Endothelial cell (in vitro differentiated cells): ENCODE data around the gene CFC1. TPM values are rescaled to one million over a fixed set of nuclear protein-coding genes. Genes with fewer than 3 reads are reported as not detected.
"Not testable (repeated sequence)": the region's sequence is repeated elsewhere in the genome, so short reads cannot be mapped to it uniquely, and the experiment has no call there.

Experiments used
- DNase-seq: peaks from one replicate; pipeline ENCODE4 v3.0.0; 2021; ENCODE audit warnings: low spot score
- H3K27ac Mint-ChIP-seq: one replicate; pipeline ENCODE4 v1.8.0; 2021; ENCODE audit warnings: mixed read lengths, inconsistent platforms; ENCODE audit not compliant: unreplicated experiment
- H3K27me3 Mint-ChIP-seq: one replicate; pipeline ENCODE4 v1.8.0; 2021; ENCODE audit warnings: mild to moderate bottlenecking, moderate library complexity, mixed read lengths, inconsistent platforms; ENCODE audit not compliant: unreplicated experiment
- H3K36me3 Mint-ChIP-seq: one replicate; pipeline ENCODE4 v1.8.0; 2021; ENCODE audit warnings: mild to moderate bottlenecking, low read depth, mixed read lengths, inconsistent platforms; ENCODE audit not compliant: unreplicated experiment
- H3K4me1 Mint-ChIP-seq: one replicate; pipeline ENCODE4 v1.8.0; 2021; ENCODE audit warnings: mild to moderate bottlenecking, mixed read lengths, inconsistent platforms; ENCODE audit not compliant: unreplicated experiment
- H3K4me3 Mint-ChIP-seq: one replicate; pipeline ENCODE4 v1.8.0; 2021; ENCODE audit warnings: mild to moderate bottlenecking, mixed read lengths, inconsistent platforms; ENCODE audit not compliant: unreplicated experiment
- H3K9me3 Mint-ChIP-seq: one replicate; pipeline ENCODE4 v1.8.0; 2021; ENCODE audit warnings: mixed read lengths, inconsistent platforms; ENCODE audit not compliant: unreplicated experiment
- total RNA-seq: library from RNA; stranded (reverse); fragmentation: NEBNext Ultra II Directional; extraction: Animal tissue kit (Norgen Biotek cat#: 25700); gene quantifications from one replicate; pipeline ENCODE4 v1.2.1, GENCODE V29; 2021; ENCODE audit not compliant: unreplicated experiment

Gene CFC1
- total RNA-seq, 1 donor from 2014 or later, result 1.2 TPM

GRCh38 chr2:130597994-130598393 is 1.4 kb downstream of the CFC1 start:
- not testable (repeated sequence) for H3K27ac Mint-ChIP-seq, H3K9me3 Mint-ChIP-seq, DNase-seq

GRCh38 chr2:130596757-130597156 is 2.6 kb downstream of the CFC1 start:
- not testable (repeated sequence) for H3K4me1 Mint-ChIP-seq, H3K27me3 Mint-ChIP-seq, H3K36me3 Mint-ChIP-seq

More at GRCh38 chr2:130597994-130598393, 1.4 kb downstream of the CFC1 start:
- H3K4me1 Mint-ChIP-seq, H3K27me3 Mint-ChIP-seq, H3K4me3 Mint-ChIP-seq, H3K36me3 Mint-ChIP-seq: not testable (repeated sequence)

GRCh38 chr2:130594011-130594410 is 5.4 kb downstream of the CFC1 start:
- not testable (repeated sequence) for H3K27me3 Mint-ChIP-seq, H3K4me1 Mint-ChIP-seq, H3K36me3 Mint-ChIP-seq, H3K27ac Mint-ChIP-seq, H3K4me3 Mint-ChIP-seq, H3K9me3 Mint-ChIP-seq
- peak; percentile 2 for DNase-seq

More at GRCh38 chr2:130596757-130597156, 2.6 kb downstream of the CFC1 start:
- not testable (repeated sequence) for H3K4me3 Mint-ChIP-seq, H3K27ac Mint-ChIP-seq, H3K9me3 Mint-ChIP-seq
- peak; percentile 1 for DNase-seq

- H3K9me3 Mint-ChIP-seq, H3K27ac Mint-ChIP-seq, H3K36me3 Mint-ChIP-seq, H3K27me3 Mint-ChIP-seq, H3K4me1 Mint-ChIP-seq, H3K4me3 Mint-ChIP-seq: not testable (repeated sequence)
- peak; percentile 2 for DNase-seq
Observed at GRCh38 chr2:130592791-130593414, 6.5 kb downstream of the CFC1 start.

- DNase-seq, result peak; percentile 2
- not testable (repeated sequence) for H3K27ac Mint-ChIP-seq, H3K36me3 Mint-ChIP-seq, H3K4me1 Mint-ChIP-seq, H3K4me3 Mint-ChIP-seq, H3K27me3 Mint-ChIP-seq, H3K9me3 Mint-ChIP-seq
Observed at GRCh38 chr2:130590842-130591359, 8.5 kb downstream of the CFC1 start.

- H3K27me3 Mint-ChIP-seq, H3K4me1 Mint-ChIP-seq, DNase-seq: not testable (repeated sequence)
Observed at GRCh38 chr2:130590170-130590841, 9.1 kb downstream of the CFC1 start.

GRCh38 chr2:130588688-130589458 is 10.5 kb downstream of the CFC1 start:
- H3K4me1 Mint-ChIP-seq, H3K36me3 Mint-ChIP-seq, H3K9me3 Mint-ChIP-seq, H3K4me3 Mint-ChIP-seq, H3K27me3 Mint-ChIP-seq, H3K27ac Mint-ChIP-seq: not testable (repeated sequence)
- DNase-seq, result peak; percentile 1

More at GRCh38 chr2:130590170-130590841, 9.1 kb downstream of the CFC1 start:
- not testable (repeated sequence) for H3K4me3 Mint-ChIP-seq, H3K36me3 Mint-ChIP-seq, H3K9me3 Mint-ChIP-seq, H3K27ac Mint-ChIP-seq

- H3K4me3 Mint-ChIP-seq, H3K27ac Mint-ChIP-seq, H3K9me3 Mint-ChIP-seq, DNase-seq, H3K4me1 Mint-ChIP-seq, H3K36me3 Mint-ChIP-seq, H3K27me3 Mint-ChIP-seq: not testable (repeated sequence)
Observed at GRCh38 chr2:130584726-130585125, 14.6 kb downstream of the CFC1 start.

GRCh38 chr2:130583582-130583981 is 15.8 kb downstream of the CFC1 start:
- H3K27me3 Mint-ChIP-seq, H3K4me3 Mint-ChIP-seq, H3K4me1 Mint-ChIP-seq, H3K9me3 Mint-ChIP-seq, H3K27ac Mint-ChIP-seq, DNase-seq, H3K36me3 Mint-ChIP-seq: not testable (repeated sequence)

GRCh38 chr2:130582970-130583369 is 16.4 kb downstream of the CFC1 start:
- DNase-seq, H3K27ac Mint-ChIP-seq: not testable (repeated sequence)

GRCh38 chr2:130581491-130581890 is 17.9 kb downstream of the CFC1 start:
- H3K9me3 Mint-ChIP-seq, H3K4me1 Mint-ChIP-seq, H3K27me3 Mint-ChIP-seq, H3K27ac Mint-ChIP-seq, H3K4me3 Mint-ChIP-seq, H3K36me3 Mint-ChIP-seq: not testable (repeated sequence)
- peak; percentile 1 for DNase-seq

More at GRCh38 chr2:130582970-130583369, 16.4 kb downstream of the CFC1 start:
- H3K36me3 Mint-ChIP-seq, H3K9me3 Mint-ChIP-seq, H3K4me1 Mint-ChIP-seq, H3K4me3 Mint-ChIP-seq, H3K27me3 Mint-ChIP-seq: not testable (repeated sequence)

- not testable (repeated sequence) for H3K4me3 Mint-ChIP-seq, H3K9me3 Mint-ChIP-seq, H3K27me3 Mint-ChIP-seq, H3K36me3 Mint-ChIP-seq, H3K27ac Mint-ChIP-seq, H3K4me1 Mint-ChIP-seq
- peak; percentile 2 for DNase-seq
Observed at GRCh38 chr2:130579121-130579520, 20.3 kb downstream of the CFC1 start.
